SKM-1 (cell line): ENCODE measurements around the gene LRRC3.
A peak's percentile ranks its signal among the peaks of the same experiment; 100 is the strongest.
"Not testable (repeated sequence)": the region's sequence is repeated elsewhere in the genome, so short reads cannot be mapped to it uniquely, and the experiment has no call there.

Experiments used
- DNase-seq: peaks from one replicate; lab custom pipeline; 2025; ENCODE audit not compliant: unreplicated experiment; lab: John Stamatoyannopoulos, UW

The LRRC3 gene

GRCh38 chr21:44495611-44496563 is 40.6 kb downstream of the LRRC3 start:
- no peak for DNase-seq

DNA sequence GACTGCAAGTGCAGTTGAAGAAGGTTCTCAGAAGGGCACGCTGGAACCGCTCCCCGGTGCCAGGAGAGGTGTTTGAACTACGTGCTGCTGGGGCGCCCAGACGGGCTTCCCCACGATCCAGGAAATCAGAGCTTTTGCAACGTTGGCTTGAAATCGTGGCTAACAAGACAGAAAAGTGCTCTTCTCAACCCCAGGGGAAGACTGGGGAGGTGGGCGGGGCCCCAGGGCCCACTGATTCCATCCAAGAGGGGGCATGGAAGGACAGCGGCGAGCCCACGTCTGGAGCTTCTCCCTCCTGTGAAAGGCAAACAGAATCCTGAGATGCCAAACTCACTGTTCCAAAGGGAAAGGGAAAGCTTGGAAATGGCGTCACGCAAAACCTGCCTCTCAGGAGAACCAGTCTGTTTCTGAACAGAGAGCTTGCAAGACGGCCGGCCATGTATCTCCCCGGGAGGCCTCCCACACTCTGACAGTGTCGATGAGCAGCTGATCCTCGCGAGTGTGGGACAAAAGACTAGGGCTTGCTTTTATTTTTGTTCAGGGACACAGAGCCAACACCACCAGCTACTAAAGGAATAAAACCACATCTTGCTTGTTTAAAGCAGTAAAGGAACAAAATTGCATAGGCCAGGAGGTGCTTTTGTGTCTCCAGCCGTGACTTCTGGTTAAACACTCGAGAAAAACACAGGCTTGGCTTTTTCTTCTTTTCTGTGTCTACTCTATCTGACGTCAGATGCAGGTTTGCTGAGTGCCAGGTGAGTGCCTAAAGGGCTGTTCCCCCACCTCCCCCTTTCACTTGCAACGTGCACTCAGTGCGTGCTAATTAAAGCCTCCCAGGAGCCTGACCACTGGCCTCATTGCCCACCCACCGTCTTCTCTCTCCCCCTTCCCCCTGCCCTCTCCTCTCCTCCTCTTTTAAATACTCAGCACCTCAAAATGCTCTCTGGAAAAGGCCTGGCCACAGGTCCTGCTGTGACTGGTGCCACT is 41.5 kb downstream of the LRRC3 start:
- no peak for DNase-seq

DNA sequence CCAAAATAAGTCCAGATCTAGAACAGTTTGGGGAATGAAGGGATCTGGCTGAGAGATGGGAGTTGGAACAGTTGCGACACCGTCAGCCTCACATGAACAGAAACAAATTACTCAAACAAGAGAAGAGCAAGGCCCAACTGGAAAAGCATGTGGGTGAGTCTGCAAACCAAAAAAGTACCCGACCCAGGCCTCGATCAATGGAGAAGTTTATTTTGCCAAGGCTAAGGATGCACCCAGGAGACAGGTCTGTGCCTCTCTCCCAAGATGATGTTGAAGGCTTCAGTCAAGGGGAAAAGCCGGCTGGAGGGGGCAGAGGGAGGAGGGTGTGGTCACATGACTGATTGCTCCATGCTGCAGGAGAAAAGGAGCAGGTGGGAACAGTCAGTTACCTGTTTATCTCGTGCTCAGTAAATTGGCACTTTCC is 42.4 kb downstream of the LRRC3 start:
- no peak for DNase-seq

DNA sequence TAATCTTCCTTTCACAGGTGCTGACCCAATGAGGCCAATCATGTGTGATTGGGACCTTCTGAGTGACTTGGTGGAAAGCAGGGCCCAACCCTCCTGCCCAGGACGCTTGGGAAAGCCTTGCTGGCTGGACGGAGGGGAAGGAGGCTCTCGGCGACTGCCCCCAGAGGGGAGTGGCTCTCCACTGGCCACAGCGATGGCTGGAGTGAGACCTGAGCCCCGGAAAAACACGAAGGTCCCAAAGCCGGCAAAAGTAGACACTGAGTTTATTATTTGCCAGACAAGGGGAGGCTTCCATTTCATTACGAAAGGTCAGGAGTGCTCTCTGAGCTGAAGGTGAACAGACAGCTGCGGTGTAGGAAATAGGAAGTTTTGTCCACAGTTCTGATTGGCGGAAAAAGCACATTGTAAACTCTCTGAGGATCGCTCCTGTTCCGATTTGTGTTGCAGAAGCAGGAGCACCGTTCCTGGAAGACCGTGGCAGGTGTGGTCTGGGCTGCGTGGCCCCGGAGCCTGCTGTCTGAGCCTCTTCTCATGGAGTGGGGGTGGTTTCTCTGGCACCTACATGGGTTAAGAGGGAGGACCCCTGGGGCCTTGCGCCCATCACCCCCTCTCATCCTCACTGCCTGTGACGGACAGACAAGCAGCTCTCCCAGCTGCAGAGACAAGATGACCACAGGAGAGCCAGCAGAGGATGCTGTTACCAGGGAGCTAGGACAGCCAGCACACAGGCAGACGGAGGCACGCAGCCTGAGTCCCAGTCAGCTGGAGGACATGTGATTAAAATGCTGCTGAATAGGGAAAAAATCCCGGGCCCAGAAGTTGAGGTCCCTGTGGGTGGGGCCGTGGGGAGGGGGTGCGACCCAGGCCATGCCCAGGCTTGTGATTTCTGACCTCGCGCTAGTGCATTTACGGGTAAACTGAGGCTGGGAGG is 43.2 kb downstream of the LRRC3 start:
- no peak for DNase-seq

DNA sequence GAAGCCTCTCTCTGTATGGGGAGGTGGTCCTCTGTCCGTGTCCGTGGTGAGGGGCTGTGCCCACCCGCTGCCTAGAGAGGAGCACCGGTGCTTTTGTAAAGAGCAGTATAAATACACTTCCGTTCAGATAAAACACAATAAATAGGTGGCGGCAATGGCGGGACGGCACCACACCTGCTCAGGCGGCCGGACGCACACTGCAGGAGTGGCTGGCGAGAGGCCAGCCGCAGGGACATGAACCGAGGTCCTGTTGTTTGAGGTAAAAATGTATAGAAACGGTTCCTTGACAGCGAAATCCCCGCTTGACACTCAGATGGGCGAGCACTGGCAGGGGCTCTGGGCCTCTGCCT is 43.9 kb downstream of the LRRC3 start:
- DNase-seq = no peak

GRCh38 chr21:44499631-44500030 is 44.3 kb downstream of the LRRC3 start:
- DNase-seq = no peak

DNA sequence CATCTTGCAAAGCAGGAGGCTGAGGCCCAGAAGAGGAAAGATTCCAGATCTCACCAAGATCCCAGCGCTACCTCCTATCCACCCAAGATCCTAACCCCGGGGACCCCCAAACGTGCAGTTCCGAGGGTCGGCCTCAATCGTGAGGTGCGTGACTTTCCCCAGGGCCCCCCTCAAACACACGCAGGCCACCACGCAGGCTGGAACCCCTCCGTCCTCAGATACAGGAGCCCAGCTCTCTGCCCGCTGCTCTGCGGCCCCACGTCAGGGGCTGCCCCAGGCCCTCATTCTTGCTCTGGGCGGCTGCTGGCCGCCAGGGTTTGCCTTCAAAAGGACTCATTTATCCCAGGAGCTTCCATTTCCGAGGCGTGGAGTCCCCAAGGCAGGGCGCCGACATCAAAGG is 44.8 kb downstream of the LRRC3 start:
- DNase-seq = no peak

DNA sequence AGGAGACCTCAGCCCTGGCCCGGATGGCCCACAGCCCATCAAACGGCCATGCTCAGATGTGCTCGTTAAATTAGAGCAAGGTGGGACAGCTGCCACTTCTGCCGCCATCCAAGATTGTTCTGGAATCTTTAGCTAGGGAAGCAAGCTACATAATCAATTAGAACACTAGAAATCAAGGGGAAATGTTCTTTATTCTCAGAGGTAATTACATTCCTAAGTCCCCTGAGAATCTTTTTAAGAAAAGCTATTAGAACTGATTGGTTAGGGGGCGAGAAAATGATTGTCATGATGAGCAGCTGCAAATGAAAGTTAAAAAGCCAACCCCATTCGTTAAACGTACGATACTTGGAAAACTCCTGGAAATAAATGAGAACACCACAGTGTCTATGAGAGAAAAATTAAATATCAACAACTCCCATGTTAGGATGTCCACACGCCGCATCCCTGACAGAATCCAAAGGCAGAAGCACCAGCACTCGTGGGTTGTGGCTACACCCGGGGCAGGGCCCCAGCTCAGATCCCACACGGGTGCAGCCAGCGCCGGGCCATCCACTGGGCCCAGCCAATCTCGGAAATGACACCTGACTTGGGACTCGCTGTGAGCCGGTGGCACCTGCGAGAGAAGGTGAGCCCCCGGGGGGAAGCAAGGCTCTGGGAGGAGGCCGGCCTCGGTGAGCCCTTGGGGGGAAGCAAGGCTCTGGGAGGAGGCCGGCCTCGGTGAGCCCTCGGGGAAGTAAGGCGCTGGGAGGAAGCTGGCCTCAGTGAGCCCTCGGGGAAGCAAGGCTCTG is 47.1 kb downstream of the LRRC3 start:
- no peak for DNase-seq

GRCh38 chr21:44503006-44503889 is 47.9 kb downstream of the LRRC3 start:
- not testable (repeated sequence) for DNase-seq

DNA sequence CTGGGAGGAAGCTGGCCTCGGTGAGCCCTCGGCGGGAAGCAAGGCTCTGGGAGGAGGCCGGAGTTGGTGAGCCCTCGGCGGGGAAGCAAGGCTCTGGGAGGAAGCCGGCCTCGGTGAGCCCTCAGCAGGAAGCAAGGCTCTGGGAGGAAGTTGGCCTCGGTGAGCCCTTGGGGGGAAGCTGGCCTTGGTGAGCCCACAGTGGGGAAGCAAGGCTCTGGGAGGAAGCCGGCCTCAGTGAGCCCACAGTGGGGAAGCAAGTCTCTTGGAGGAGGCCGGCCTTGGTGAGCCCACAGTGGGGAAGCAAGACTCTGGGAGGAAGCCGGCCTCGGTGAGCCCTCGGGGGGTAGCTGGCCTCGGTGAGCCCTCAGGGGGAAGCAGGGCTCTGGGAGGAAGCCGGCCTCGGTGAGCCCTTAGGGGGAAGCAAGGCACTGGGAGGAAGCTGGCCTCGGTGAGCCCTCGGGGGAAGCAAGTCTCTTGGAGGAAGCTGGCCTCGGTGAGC is 48.6 kb downstream of the LRRC3 start:
- peak; percentile 62 for DNase-seq

GRCh38 chr21:44505673-44506278 is 50.5 kb downstream of the LRRC3 start:
- no peak for DNase-seq

- DNase-seq = no peak
Measured at GRCh38 chr21:44506279-44507255, 51.3 kb downstream of the LRRC3 start.

- DNase-seq = no peak
Measured at GRCh38 chr21:44507673-44508425, 52.5 kb downstream of the LRRC3 start.

DNA sequence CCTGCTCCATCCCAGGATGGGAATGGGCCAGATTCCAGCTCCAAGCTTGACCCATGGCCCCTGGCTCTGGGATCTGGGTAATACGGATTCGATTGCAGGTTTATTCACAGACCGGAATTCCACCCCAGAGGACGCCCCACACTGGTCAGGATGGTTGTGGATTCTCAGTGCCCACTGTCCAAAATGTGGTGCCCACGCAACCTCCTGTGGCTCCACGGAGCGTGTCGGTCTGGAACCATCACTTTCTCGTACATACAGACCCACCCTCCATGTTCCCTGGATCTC is 53.1 kb downstream of the LRRC3 start:
- no peak for DNase-seq

DNA sequence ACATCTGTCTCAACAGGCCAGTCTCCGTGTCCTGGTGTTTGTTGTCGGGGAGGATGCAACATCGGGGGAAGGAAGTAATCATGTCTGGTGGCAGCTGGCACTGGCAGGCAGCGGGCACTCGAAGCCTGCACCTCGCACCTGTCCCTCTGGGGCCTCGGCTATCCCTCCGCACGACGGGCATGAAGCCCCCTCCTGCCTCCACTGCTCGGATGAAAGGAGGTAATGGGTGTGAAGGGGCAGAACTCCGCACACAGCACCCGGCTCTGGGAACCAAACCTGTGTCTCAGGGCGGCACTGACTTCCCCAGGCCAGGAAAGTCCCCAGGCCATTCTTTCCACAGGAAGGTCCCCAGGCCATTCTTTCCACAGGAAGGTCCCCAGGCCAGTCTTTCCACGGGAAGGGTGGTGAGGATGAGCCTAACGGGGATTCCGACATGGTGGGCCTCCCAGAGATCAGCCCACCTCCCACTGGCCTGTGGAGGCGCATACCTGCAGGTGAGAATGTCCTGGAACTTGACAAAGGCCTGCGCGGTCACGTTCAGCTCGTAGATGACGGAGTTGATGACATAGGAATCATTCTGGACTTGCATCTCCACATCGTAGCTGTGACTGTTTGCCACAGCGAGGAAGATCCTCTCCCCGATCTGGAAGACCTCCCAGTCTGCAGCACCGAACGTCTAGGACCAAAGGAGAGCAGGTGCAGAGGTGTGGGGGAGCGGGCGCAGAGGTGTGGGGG is 53.6 kb downstream of the LRRC3 start:
- DNase-seq = no peak

GRCh38 chr21:44509539-44509938 is 54.2 kb downstream of the LRRC3 start:
- no peak for DNase-seq
